Thyroid gland (tissue), 4 donors: Measurements from ENCODE around the gene SOX10. TPM values are rescaled to one million over a fixed set of nuclear protein-coding genes. Genes with fewer than 3 reads are reported as not detected.
A peak's percentile ranks its signal among the peaks of the same experiment; 100 is the strongest.

ENCODE experiments used
- DNase-seq, 2 donors: peaks; one replicate each; pipeline ENCODE4 v3.0.0-alpha.2; 2019
- H3K27ac ChIP-seq, 3 donors: fragments of 200-600 bp; sonication (generic); 1 replicate in 2 of 3; 2 replicates in 1 of 3; pipeline ENCODE4 v1.5.1; 2016 to 2019; ENCODE audit warnings: mild to moderate bottlenecking in 1 of 3, moderate library complexity in 1 of 3
- H3K27me3 ChIP-seq: fragments of 200-600 bp; sonication (generic); one replicate; pipeline ENCODE4 v1.5.1; 2019
- H3K36me3 ChIP-seq, 2 donors: fragments of 200-600 bp; sonication (generic); one replicate each; pipeline ENCODE4 v1.5.1; 2016 to 2019
- H3K4me1 ChIP-seq, 2 donors: fragments of 200-600 bp; sonication (generic); one replicate each; pipeline ENCODE4 v1.5.1; 2017 to 2019
- H3K4me3 ChIP-seq, 3 donors: fragments of 200-600 bp; sonication (generic); replicated peaks in 1 of 3; 1 replicate in 2 of 3; 2 replicates in 1 of 3; pipeline ENCODE4 v1.5.1; 2016; ENCODE audit warnings: mild to moderate bottlenecking in 1 of 3
- H3K9me3 ChIP-seq: fragments of 200-600 bp; sonication (generic); one replicate; pipeline ENCODE4 v1.5.1; 2017
- POLR2A ChIP-seq, 2 donors: fragments of 450-650 bp; IDR thresholded peaks; one replicate each; pipeline ENCODE4 v1.6.1; 2017; ENCODE audit warnings: antibody characterized with exemption in 2 of 2, mild to moderate bottlenecking in 2 of 2, moderate library complexity in 1 of 2
- WGBS, 2 donors: methylation state at CpG; one replicate each; pipeline ENCODE4 v1.1.5; 2017; 5-methylcytosine and 5-hydroxymethylcytosine counted together
- intact Hi-C: fragments of 100-400 bp; cut with DNase I; formaldehyde crosslinking; loops from one replicate; pipeline ENCODE4 v1.15.1; 2023
- total RNA-seq, 4 donors: library from RNA; depleted of rRNA; stranded (reverse); fragments of >200 nt; gene quantifications; one replicate each; pipeline ENCODE4 v1.2.3, GENCODE V29; 2016
- TF ChIP-seq, protein P1 (sequence below), 6 experiments: fragments of 200-600 bp in 3 of 6; fragments of 450-650 bp in 3 of 6; sonication (generic) in 3 of 6; IDR thresholded peaks; one replicate each; pipeline ENCODE4 v1.5.1; 2016 to 2019; ENCODE audit warnings: antibody characterized with exemption in 6 of 6, mild to moderate bottlenecking in 2 of 6, inconsistent platforms in 1 of 6, moderate library complexity in 1 of 6

Gene SOX10
- total RNA-seq: under 1 TPM in 1 of 4 donors, not detected in 3; 0.34 TPM

DNA sequence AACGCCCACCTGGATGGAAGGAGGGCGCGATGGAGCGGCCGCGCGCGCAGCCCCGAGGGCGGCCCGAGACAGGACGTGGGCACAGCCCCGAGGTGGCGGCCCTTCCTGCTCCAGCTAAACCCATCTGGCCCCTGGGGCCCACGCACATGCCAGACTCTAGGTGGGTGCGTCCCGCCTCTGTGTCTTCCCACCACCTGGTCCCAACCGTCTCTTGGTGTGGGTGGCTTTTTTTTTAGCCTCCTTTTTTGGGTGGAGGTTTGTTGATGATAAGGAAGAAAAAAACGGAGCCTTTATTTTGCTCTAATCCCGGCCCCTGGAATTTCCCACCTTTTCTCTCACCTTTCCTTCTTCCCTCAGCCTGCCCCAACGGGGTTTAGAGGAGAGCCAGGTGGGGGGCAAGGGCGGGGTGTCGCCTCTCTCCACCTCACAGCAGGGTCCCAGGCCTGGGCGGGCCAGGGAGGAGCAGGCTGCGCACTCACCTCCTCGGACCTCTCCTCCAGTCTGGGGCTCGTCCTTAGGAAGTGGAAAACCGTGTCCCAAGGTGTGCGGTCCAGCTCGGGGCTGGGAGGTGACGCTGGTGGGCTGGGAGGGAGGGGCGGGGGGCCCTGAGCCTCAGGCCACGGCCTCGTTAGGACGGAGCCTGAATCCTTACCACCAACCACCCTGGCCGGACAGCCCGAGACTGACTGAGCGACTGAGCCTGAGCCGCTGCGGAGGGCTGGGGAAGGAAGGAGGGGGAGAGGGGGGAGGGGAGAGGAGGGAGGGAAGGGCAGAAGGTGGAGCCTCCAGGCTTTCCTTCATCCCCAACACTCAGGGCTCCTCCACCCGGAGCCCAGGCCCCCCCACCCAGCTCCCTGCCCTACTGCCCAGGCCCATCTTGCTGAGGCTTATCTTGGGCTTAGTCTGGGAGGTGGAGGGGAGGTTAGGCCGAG is at the start of gene SOX10:
Gene SOX10, minus strand, starts transcription at position 696 of the 932 bp plus-strand sequence. CDS start 771 bp downstream, outside the sequence.
- Histone ChIP-seq H3K9me3 (no peaks in the 10 kb centered on the region), H3K4me3 (no peak within 1 kb of the TSS)
- no peak for DNase-seq

DNA sequence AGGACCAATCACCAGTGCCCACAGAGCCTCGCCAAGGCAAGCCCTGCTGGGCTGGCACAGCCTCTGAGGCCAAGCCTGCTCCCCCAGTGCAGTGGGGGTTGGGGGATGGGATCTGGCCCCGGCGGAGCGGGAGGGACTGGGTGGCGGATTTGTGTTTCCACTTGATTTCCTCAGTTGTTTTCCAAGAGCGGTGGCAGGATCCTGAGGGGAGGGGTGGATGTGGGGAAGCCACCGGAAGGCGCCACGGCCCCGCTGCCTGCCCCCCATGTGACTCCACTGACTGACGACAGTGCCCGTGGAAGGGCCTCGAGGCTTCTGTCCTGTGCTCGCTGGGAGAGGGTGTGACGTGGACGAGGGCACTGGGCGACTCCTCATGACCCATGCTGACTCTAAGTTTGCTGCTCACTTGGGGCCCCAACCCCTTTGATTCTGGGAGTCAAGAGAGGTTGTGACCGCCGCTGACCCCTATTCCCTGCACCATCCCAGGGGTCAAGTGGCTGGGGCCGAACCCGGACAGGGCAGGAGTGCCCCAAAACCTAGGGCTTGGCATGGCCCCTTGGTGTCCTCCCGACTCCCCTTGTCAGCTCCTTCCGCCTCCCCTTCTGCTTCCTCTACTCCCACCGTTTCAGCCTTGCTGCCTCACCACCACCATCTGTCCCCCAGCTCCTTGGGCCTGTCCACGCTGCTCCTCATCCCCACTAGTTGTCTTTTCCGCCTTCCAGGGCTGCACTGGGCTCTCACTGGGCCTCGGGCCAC is 49.3 kb upstream of the SOX10 start:
- intact Hi-C loops: no loop called here
- WGBS, 2 donors: 35 to 45% methylated on average over 20 to 23 of the region's 27 CpGs
- Histone ChIP-seq H3K4me1 (peaks cover 46 to 58% of the 10 kb centered on the region in 2 donors), H3K9me3 (no peaks in the 10 kb centered on the region), H3K4me3 (no peak overlapping the region), H3K27ac (peak overlapping the region; percentile 85 to 95 (median 92)), H3K36me3 (no peaks in the 10 kb centered on the region), H3K27me3 (no peaks in the 10 kb centered on the region)
- TF ChIP-seq POLR2A (IDR thresholded peaks at IDR 0.05): no peak
- TF ChIP-seq, protein P1, sequence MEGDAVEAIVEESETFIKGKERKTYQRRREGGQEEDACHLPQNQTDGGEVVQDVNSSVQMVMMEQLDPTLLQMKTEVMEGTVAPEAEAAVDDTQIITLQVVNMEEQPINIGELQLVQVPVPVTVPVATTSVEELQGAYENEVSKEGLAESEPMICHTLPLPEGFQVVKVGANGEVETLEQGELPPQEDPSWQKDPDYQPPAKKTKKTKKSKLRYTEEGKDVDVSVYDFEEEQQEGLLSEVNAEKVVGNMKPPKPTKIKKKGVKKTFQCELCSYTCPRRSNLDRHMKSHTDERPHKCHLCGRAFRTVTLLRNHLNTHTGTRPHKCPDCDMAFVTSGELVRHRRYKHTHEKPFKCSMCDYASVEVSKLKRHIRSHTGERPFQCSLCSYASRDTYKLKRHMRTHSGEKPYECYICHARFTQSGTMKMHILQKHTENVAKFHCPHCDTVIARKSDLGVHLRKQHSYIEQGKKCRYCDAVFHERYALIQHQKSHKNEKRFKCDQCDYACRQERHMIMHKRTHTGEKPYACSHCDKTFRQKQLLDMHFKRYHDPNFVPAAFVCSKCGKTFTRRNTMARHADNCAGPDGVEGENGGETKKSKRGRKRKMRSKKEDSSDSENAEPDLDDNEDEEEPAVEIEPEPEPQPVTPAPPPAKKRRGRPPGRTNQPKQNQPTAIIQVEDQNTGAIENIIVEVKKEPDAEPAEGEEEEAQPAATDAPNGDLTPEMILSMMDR (IDR thresholded peaks at IDR 0.05): no peak
- peak; percentile 85 to 87 for DNase-seq

More for the DNA sequence above, at the start of gene SOX10:
- H3K27ac ChIP-seq: no peak within 1 kb of the TSS
- H3K27me3 ChIP-seq: no peaks in the 10 kb centered on the region
- WGBS, 2 donors: 66 to 84% methylated on average over 16 to 26 of the region's 42 CpGs
- H3K36me3 ChIP-seq: no peaks in the 10 kb centered on the region
- no peaks in the 10 kb centered on the region for H3K4me1 ChIP-seq
- TF ChIP-seq POLR2A (IDR thresholded peaks at IDR 0.05): no peak
- TF ChIP-seq, protein P1 (IDR thresholded peaks at IDR 0.05): no peak
- intact Hi-C loops: no loop called here

DNA sequence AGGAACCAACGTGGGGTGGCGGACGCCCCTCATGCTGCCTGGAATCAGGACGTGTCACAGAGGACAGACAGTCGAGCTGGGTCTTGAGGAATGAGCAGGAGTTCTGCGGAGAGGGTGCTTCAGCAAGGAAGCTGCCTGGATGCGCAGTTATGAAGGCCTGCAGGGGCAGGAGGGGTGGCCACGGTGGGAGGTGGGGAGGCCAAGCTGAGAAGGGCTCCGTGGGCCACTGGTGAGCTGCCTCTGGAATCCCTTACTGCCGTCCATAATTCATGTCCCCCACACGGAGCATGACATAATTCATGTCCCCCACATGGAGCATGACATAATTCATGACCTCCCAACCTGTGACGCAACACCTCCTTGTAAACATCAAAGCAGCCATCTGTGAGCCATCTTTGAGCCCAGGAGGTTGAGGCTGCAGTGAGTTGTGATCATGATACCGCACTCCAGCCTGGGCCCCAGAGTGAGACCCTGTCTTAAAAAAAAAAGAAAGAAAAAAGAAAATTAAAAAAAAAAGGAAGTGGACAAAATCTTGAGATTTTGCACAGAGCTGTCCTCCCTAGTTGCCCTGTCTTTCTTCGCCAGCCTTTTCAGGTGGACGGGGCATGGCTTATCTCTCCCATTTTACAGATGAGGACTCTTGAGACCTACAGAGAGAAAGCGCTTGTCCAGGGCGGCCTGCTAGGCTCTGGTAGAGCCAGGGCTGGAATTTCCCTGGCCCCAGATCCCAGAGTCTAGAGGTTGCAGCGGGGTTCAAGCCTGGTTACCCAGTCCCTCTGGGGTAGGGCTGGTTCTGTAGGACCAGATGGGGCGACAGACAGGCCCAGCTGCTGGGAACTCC is 48.5 kb upstream of the SOX10 start:
- intact Hi-C loops: no loop called here
- Histone ChIP-seq H3K4me3 (no peak overlapping the region), H3K27ac (peak overlapping the region; percentile 85 to 95 (median 92)), H3K9me3 (no peaks in the 10 kb centered on the region), H3K36me3 (no peaks in the 10 kb centered on the region), H3K27me3 (no peaks in the 10 kb centered on the region), H3K4me1 (peaks cover 50 to 65% of the 10 kb centered on the region in 2 donors)
- TF ChIP-seq, protein P1 (IDR thresholded peaks at IDR 0.05): no peak
- no peak for TF ChIP-seq POLR2A (IDR thresholded peaks at IDR 0.05)
- 86 to 90% methylated on average over 18 to 19 of the region's 19 CpGs for WGBS, 2 donors
- no peak for DNase-seq

DNA sequence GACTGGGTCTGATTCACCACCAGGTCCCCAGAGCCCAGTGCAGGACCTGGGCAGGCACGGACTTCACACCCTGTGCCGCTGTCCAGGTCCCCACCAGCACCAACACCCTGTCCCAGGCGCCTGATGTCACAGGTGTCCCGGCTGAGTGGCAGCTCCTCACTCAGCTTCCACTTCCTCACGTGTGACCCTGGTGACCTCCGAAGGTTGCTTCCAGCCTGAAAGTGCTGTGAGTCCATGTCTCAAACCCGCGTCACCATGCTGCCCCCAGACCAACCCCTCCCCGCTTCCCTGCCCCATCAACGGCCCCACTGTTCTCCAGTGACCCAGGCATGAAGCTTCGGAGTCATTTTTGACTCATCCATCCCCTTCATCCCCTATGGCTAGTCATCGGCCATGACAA is 47.1 kb upstream of the SOX10 start:
- 85 to 94% methylated on average over 10 to 12 of the region's 12 CpGs for WGBS, 2 donors
- intact Hi-C loops: no loop called here
- Histone ChIP-seq H3K27ac (no peak overlapping the region), H3K27me3 (no peaks in the 10 kb centered on the region), H3K9me3 (no peaks in the 10 kb centered on the region), H3K4me1 (peaks cover 50 to 65% of the 10 kb centered on the region in 2 donors), H3K36me3 (no peaks in the 10 kb centered on the region), H3K4me3 (no peak overlapping the region)
- TF ChIP-seq POLR2A (IDR thresholded peaks at IDR 0.05): no peak
- TF ChIP-seq, protein P1 (IDR thresholded peaks at IDR 0.05): no peak
- DNase-seq: peak in 1 of 2 donors; percentile 20
